TTC549 (cell line): Measurements from ENCODE around the gene FKBP11.

ENCODE experiments used
- FAIRE-seq: peaks from 2 replicates; lab custom pipeline; 2012; peaks lifted over from hg19 to GRCh38; lab: Jason Lieb, UNC

Gene FKBP11

DNA sequence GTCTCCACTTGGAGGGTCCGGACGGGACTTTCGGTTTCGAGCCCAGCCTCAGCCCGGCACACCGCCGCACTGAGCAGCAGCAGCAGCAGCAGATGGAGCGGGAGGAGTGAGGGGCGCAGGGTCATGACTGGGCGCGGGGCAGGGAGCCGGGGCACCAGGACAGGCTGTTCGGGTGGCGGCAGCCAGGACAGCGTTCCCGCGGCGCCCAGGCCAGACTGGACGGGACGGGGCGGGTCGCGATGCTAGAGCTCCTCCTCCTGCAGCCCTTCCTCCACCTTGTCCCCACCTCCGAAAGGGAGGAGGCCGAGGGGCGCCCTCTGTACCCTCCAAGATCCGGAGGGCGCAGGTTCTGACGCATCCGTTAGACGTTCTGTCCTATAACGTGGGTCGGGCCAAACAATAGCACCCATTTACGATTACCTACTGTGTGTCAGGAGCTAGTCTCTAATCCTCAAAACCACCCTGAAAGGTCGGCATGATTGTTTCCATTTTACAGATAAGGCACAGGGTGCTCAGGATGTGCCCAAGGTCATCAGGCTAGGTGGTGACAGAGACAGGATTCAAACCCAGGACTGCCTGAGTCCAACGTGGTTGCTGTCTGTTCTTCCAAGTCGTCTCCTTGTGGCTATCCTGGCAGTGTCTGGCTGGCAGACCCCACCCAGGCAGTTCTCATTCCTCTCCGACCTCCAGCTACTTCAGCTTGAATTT lies at the start of gene FKBP11:
Gene FKBP11, minus strand, starts transcription at position 189 of the 708 bp plus-strand sequence. Its CDS starts 64 bp downstream, at position 125.
- no peak for FAIRE-seq

DNA sequence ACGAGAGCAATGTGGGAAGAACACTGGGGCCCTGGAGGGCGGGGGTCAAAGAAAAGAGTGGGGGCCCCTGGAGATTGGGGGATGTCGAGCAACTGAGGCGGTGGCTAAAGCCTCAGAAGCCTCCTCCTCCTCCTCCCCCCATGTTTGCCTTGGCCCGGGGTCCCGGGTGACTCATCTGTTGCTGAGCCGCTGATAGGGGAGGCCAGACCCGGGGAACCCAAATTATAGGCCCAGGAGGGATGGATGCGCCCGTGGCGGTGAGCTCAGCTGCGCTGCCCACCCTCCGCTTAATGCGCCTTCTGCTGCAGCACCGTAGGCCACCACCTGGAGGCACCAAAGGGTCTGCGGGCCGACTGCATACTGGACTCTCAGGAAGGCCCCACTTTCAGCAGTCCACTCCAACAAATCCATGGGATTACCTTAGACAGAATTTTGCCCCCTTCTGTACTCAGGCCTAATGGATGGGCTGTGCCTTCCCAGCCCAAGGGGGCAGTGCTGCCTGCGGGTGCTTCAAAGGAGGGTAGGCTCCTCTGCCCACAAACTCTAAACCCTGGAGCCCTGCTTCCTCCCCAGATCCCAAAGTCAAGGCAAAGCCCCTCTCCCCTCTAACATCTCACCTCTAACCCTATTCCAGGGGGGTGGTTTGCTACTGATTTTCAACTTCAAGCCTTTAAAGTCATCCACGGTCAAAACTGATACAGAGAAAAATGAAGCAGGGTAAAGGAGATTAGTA lies 48.8 kb upstream of the FKBP11 start:
- FAIRE-seq = no peak

DNA sequence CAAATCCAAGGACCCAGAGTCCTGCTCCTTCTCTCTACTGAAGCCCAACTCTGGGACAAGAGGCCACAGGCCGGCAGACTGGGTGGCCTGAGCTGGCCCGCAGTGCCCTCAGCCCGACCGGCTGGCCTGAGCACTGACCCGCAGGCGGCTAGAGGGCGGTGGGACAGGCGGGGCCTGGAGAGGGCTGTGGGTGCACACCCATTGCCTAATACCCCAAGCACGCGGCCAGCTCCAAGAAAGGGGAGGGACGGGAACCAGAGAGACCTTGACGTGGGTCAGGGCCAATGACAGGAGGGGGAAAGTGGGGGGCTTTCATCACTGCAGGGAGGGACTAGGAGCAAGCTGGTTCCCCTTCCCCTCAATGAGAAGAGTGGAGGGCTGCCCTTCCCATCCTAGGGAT lies 48.2 kb upstream of the FKBP11 start:
- FAIRE-seq = no peak

DNA sequence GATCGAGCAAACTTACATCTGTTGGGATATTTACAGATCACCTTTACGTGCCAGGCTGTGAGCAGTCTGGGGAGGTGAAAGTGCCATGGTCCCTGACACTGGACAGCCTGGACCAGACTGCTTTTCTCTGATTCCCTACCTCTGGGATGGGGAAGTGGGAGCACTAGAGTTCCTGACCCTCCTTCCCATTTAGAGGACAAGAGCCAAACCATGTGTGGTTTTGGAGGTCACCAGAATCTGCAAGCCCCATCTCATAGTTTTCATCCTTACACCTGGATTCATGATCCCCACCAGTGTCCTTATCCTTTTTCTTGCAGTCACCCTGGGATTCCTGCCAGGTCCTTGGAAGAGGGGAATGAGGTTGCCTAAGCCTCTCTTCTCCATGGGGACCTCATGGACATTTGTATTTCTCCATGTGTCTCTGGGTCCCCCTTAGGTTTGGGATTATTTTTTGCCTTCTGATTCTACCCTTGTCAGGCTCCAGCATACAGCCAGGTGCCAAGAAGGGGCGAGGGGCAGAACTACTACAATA lies 47.7 kb upstream of the FKBP11 start:
- FAIRE-seq = no peak

DNA sequence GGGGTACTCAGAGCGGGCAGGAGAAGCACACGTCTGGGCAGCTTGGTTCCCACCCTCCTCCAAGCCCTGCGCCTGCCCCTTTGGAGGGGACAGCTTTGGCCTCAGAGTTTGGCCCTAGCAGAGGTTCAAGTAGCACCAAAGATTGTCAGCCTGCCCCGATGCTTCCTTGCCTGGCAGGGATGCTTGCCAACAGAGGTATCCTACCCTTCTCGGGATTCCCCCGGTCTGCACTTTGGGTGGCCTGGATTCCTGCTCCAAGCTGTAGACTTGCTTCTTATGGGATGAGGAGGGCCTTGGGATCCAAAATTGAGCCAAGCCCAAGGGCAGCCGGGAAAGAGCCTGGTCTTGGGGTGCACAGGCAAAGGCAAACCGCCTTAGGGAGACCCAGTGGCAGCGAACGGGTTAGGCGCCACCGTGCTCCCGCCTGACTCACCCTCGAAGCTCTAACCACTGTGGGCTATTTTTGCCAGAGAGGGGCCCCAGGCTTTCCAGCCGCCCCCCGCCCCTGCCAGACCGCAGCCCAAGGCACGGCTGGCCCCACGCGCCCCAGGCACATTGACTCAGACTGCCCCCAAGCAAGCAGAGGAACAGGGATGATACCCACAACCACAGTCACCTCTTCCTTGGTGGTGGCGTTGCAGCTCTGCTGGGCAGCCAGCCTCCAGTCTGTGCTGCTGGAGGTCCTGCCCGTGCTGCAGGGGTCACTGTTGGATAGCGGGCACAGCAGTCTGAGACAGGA lies 47.1 kb upstream of the FKBP11 start:
- no peak for FAIRE-seq

DNA sequence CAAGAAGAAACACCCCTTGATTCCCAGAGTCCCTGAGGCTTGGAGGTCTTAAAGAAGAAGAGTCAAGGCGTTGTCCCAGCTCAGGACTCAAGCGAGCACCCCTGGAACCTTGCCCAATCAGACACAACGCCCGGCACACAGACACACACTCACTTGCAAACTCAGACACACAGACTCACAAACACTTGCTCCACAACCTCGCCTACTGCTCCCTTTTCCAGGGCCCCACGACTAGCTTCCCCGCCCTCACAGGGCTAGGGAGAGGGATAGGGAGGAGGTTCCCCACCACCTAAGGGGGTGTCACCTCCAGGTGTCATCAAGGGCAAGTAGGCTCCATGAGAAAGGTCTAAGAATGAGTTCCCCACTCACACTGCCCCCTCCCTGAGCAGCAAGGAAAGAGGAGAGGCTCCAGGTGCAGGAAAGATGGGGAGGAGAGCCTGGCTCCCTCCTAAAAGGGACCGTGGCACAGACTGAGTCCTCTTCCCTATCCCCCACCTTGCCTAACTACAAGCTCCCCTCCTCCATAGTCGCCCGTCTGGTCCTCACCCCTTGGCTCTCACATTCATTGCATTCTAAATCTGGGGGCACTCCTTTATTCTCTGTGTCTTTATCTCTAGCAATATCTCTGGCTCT lies 45.5 kb upstream of the FKBP11 start:
- FAIRE-seq = no peak

DNA sequence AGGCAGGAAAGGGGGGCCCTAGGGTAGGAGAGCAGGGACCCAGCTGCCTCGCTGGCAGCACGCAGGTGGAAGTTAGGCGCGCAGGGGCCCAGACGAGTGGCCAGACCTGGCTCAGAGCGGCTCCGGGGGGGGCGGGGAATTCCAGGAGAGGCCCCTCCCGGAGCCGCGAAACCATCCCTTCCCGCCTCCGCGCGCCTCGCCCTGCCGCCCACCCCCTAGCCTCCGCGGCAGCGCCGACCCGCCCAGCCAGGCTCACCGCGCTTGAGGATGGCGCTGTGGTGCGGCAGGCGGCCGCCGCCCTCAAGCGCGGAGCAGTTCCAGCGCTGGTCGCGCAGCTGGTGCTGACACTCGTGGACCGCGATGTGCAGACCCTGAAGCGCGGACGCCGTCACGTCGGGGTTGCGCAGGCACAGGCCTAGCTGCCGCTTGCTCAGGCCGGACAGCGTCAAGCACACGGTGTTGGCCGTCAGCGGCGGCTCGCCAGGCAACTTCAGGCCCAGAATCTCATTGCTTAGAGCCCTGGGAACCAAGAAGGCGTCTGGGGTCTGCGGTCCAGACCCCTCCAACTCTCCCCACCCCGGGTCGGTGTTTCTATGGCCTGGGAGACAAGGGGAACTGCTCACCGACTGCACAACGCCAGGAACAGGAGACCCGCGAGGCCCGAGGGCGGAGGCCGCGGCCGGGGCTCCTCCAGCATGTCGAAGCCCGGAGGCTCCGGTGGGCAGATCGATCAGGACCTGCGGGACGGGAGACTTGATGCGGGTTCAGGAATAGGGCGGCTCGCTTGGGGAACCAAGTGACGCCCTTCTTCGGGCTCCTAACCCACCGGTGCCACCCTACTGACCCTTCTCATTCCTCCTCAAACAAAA lies 44.8 kb upstream of the FKBP11 start:
- no peak for FAIRE-seq

DNA sequence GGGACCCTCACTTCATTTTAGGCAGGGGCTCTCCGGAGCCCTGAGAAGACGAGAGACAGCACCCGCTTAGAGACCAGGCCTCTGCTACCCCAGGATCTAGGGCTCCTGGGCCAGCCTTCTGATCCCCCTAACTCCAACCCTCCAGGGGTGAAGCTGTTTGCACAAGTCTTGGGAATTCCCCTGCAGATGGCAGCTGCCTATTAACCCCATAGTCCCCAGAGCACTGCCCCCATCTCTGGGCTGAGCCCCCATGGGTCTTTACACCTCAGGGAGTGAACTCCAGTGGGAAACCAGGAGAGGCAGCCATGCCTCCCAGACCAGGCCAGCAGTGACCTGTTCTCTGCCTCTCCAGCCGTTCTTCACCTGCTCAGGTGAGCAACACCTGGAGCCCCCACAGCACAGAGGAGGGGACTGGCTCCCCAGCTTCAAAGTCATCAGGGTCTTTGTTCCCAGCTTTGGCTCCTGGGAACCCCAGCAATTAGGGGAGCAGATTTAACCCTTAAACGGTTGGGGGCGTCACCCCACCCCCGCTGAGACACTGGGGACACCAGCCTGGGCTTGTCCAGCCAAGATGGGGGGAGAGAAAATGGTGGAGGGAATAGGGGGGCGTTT lies 44.0 kb upstream of the FKBP11 start:
- no peak for FAIRE-seq

DNA sequence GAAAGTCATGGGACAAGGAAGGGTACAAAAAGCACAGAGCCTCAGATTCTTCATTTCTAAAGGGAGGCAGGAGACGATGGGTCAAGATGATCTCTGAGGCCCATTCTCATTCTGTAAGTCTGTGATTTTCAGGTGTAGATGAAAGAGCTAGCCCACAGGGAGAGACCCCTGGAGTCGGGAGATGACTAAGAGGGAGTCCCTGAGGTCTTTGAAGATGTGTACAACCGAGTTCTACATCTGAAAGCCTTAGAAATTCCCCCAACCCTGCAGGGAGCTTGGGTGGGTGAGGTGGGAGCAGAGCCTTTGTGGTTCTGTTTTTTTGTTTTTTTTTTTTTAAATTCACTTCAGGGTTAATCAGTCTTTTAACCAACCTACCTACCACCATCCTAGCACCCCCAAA lies 43.2 kb upstream of the FKBP11 start:
- FAIRE-seq = no peak

DNA sequence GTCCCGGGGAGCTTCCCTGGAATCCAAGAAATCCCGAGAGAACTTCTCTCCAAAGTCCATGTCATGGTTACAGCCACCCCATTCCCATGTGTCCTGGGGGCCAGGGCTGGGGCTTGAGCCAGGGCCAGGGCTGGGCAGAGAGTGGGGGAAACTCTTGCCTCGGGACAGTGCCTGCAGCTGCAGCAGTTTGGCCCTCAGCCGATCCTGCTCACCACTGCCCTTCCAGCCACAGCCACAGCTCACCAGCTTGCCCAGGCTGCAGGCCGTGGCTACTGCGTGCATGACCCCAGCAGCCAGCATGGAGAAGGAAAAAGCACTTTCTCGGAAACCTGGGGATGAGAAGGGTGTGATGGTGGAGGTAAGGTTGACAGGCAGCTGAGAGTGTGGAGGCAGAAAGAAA lies 42.7 kb upstream of the FKBP11 start:
- FAIRE-seq = no peak

DNA sequence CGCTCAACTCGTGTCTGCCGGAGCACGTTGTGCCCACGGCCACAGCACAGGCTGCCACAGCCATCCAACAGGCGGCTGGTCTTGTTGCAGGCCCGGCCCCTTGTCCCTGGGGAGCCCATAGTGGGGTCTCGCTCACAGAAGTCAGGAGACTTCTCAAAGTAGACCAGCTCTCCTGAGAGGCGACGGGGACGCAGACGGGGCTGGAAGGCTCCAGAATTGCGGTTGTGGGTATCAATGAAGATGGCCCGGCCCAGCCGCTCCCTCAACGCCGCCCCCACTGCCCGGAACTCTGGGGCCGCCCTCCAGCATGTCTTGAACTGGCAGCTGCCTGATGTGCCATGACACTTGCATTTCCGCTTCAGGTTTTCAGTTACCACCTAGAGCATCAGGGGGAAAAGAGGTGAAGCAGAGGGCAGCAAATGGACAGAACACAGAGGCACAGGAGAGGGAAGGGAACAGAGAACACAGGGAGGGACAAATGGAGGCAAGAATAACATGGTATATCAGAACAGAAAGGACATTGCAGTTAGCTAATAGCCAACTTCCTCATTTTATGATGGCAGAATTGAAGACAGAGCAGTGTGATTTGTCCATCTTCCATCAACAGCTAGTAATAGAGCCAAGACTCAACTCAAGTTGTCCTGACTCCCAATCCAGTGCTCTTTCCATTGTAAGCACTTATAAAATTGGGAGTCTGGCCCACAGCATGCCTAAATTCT lies 41.0 kb upstream of the FKBP11 start:
- FAIRE-seq = no peak

DNA sequence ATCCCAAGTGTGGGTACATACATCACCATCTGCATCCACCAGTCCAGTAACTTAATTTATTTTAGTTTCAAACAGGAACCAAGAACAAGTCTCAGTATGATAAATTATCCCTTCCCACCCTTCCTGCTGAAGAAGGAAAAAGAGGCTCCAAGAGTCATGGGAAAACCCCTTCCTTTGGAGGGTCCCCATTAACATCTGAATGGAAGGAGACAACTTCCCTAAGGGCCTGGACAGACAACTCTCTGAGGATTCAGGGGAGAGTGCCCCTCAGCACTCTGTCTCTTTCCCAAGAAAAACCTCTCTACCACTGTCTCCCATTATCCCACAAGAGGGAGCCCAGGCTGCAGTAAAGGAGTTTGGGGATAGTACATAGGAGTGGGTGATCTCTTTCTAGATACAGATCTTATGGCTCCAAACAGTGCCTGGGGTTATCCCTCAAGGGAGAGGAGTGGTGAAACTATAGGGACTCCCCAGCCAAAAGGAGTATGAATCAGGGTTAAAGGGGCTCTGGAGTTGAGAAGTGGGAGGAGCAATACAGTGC lies 40.1 kb upstream of the FKBP11 start:
- no peak for FAIRE-seq

DNA sequence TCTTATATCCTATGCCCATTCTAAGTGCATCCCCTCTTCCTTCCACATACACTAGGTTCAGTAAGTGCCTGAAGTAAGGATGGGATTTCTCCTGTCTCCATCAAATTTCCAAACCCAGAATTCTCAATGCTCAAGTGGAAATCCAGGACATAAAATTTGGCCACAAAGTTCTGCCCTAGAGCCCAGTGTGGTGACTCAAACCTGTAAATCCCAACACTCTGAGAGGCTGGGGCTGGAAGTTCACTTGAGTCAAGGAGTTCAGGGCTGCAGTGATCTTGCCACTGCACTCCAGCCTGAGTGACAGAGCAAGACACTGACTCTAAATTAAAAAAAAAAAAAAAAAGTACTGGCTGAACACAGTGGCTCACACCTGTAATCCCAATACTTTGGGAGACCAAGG lies 36.5 kb upstream of the FKBP11 start:
- no peak for FAIRE-seq

DNA sequence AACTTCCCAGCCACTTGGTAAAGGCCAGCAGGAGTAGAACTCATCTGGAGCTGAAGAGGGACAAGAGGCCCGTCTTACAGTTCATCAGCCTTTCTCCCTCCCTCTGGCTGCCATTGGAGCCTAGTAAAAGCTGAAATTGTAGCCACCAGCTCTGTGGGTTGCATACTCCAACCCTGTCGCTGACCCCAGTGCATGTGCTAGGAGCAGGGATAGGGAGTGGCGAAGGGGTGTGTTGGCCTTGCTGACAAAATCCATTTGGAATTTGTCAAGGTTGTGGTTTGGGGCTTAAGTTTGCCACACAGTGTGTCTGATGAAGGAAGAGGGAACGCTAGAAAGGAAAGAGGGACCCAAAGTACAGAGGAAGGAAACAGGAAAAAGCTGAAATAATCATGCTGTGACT lies 36.0 kb upstream of the FKBP11 start:
- FAIRE-seq = no peak

DNA sequence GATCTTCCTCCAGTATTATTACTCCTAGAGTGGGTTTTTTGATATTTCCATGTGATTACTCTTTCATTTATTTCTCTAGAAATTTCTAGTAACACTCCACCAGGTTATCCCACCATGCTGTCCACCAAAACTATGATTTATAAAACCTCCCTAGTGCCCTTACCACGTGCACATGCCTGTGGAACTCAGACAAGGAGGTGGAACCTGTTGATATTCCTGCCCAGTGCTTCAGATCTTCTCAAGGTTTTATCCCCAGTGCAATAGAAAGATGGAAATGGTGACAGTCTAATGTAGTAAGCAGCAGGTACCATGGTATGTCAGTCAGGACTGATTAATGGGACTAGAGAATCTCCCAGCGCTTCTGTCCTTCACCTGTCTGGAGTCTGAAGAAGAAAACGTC lies 35.5 kb upstream of the FKBP11 start:
- FAIRE-seq = no peak

DNA sequence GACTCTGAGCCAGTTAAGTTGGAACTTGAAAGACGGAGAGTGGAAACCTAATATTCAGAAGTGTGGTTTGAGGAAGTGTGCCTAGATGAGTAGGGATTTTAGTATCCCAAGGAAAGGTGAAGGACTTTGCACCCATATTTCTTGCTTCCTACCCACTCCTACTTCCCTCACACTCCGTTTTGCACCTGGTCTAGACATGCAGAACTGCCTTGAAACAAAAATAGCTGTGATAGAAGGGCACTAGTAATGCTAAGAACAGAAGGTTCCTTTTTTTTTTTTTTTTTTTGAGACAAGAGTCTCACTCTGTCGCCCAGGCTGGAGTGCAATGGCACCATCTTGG lies 32.7 kb upstream of the FKBP11 start:
- FAIRE-seq = no peak

DNA sequence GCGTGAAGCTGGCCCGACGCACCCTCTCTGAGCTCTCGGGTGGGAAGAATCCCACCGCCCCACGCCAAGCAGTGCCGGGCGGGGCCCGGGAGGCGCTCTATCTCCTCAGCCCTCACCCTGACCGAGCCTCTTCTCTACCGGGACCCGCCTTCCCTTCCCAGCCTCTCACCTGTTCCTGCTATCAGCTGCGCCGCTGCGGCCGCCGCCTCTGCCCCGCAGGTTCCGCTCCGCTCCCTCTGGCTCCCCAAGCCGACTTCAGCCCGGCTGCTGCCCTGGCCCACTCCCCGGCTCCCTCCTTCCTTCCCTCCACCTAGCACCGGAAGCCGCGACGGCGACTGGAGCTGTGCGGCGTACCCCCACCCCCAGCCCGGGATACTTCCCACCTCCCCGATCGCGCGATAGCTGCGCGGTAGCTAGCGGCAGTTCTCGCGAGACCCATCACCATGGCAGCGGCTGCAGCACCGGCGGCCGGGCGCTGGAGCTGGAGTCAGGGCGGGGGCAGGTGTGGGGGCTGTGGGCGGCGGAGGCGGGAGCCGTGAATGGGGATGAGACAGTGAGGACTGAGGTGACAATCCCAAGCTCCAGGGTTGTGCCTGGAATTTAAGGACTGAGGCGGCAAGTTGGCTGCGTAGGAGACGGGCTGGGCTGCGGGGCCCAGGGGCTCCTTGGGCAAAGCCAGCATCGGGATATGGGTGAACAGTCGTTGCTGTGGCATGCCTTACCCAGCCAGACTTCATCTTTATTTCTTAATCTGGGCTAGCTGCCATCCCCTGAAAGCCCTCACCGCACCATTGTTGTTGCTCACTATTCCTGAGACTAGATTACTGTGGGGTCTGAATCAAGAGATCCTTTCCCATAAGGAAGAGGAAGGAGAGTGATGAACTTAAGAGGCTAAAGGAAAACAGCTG lies 32.1 kb upstream of the FKBP11 start, which contains the start of gene ARF3:
Gene ARF3, minus strand, starts transcription at position 347 of the 908 bp plus-strand sequence. CDS start 16,392 bp downstream, outside the sequence.
- no peak for FAIRE-seq

DNA sequence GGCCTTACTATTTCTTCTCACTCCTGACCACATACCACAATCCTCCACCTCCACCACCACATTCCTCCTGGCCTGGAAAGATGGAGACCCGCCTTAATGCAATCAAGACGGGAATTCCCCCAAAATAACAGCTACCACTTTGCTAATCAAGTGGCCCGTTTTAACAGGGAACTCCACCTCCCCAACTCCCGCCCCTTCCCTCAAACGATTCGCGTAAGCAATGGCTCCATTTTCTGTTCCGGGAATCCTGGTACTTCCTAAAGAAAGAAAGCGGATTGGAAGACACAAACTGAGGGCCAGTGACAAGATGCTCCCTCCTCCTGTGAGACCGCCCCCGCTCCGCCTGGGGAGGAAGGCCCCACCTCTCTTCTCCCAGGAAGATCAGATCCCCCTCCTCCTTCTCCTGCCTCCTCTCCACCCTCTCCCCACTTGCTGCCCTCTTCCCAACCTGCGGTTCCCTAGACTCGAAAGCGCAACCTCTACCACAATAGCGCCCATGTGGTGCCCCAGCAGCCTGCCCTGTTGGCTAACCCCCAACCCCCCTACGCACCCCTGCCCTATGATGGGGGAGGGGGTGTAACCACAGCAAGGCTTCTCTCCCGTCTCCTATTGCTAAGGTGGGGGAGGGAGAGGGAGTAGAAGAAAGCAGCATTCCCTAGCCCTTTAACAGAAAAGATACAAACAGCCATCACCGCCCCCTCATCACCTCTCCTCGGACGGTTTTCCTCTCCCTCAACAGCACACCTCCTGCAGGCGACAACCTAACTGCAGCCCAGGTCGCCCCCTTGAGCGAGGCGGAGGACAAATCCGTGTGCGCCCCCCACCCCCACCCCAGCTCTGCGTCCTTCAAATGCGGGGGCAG lies 31.2 kb upstream of the FKBP11 start:
- peak; percentile 5 for FAIRE-seq
